GM18507 (cell line): Measurements from ENCODE around the gene EXPH5.

Experiments
- DNase-seq: peaks from one replicate; pipeline ENCODE4 v3.0.0; 2011; ENCODE audit warnings: low read depth; ENCODE audit not compliant: insufficient read length; ENCODE audit errors: extremely low spot score
- FAIRE-seq: peaks from 2 replicates; lab custom pipeline; 2011; peaks lifted over from hg19 to GRCh38; lab: Jason Lieb, UNC

The EXPH5 gene

DNA sequence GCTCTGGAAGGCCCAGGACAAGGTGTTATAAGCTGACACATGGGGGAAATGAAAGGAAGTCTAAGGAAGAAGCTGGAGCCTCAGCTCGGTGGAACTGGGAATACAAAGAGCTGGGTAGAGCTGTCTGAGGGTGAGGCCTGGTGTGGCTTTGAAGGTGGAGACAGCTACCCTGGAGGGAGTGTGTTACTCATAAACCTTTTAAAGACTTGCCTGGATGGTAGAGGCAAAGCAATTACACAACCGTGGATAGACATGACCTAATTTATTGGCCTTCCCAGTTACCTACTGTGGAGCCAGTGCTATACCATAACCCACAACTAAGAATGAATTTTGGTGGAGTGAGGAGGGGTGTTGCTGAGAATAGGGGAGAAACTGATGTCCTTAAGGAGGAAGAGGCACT is 22.6 kb downstream of the EXPH5 start:
- FAIRE-seq (no peak), DNase-seq (no peak)

DNA sequence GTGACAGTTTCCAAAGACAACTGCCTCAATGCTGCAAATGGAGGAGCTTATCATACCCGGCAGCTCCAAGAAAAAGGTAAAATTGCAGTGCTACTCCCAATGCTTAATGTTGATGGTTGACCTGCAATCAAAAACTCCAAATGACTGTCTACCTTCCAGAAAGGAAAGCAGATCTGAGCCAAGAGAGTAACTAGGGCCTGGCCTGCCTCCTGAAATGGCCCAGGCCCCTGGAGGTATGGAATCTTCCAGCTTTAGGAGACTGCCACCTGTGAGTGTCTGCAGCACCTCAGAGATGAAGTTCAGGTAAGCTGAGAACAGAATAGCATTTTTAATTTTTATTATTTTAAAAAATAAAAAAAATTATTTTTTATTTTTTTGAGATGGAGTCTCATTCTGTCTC is 23.7 kb downstream of the EXPH5 start:
- no peak for DNase-seq
- no peak for FAIRE-seq

GRCh38 chr11:108568195-108568858 is 25.2 kb downstream of the EXPH5 start:
- DNase-seq (no peak), FAIRE-seq (no peak)

GRCh38 chr11:108565653-108566052 is 27.9 kb downstream of the EXPH5 start:
- DNase-seq (no peak), FAIRE-seq (no peak)

- no peak for FAIRE-seq
- no peak for DNase-seq
Observed at GRCh38 chr11:108562746-108563581, 30.6 kb downstream of the EXPH5 start.

DNA sequence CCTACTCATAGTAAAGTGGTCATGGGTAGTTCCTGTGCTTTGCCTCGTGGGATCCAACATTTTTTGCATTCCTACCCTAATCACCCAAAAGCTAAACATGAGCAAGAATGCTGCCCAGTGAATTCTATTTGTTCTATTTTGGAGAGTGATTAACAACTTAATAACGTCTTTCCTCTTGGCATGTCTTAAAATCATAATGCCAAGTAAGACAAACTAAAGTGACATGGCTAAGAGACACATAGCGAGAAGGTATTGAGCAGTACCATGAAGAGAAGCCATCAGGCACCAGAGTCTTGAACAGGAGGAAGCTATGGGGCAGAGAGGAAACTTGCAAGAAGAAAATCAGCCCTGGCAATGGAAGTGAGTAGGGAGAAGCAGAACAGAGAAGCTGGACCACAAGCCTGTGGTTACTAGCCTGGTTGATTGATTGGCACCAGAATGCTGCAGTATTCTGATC is 32.0 kb downstream of the EXPH5 start:
- DNase-seq (no peak), FAIRE-seq (no peak)

GRCh38 chr11:108559904-108560303 is 33.7 kb downstream of the EXPH5 start:
- DNase-seq (no peak), FAIRE-seq (no peak)

DNA sequence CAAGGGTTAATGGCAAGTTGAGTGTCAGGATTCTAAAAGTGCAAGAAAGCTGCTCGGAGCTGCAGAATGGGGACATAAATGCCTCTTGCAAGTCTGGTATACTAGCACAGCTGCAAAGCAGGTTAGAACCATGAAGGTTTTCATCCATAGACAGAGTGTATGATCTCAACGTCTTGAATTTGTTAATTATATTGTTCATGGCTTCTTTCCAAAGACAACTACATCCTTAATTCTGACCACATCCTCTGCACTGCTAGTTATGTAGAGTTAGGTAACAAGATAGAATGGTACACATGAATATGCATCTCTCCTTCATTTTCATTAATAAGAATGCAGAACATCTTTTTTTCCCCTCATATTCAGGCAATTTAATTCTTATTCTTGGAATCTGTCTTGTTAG is 34.2 kb downstream of the EXPH5 start:
- no peak for DNase-seq
- FAIRE-seq, result no peak

GRCh38 chr11:108558222-108558621 is 35.3 kb downstream of the EXPH5 start:
- peak; percentile 75 for FAIRE-seq
- DNase-seq, result no peak

DNA sequence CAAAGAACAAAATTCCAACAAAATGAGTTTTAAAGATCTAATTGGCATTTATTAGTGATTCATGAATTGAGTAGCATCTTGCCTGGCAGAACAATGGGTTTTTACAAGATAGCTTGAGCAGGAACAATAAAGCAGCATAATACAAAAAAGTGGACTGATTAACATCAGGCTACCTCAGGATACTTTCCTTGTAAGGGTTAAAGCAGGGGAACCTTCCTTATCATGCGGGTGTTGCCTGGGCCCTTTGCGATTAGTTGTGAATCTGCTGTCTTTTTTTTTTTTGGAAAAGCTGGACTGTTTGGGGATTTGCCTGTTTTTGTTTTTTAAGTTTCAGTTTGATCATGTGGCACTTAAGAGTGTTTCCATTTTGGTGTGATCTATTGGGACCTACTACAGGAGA is 37.5 kb downstream of the EXPH5 start:
- FAIRE-seq, result no peak
- no peak for DNase-seq

GRCh38 chr11:108551651-108552462 is 41.7 kb downstream of the EXPH5 start:
- FAIRE-seq (no peak), DNase-seq (no peak)

- no peak for FAIRE-seq
- DNase-seq, result no peak
Observed at GRCh38 chr11:108549319-108549885, 44.2 kb downstream of the EXPH5 start.

DNA sequence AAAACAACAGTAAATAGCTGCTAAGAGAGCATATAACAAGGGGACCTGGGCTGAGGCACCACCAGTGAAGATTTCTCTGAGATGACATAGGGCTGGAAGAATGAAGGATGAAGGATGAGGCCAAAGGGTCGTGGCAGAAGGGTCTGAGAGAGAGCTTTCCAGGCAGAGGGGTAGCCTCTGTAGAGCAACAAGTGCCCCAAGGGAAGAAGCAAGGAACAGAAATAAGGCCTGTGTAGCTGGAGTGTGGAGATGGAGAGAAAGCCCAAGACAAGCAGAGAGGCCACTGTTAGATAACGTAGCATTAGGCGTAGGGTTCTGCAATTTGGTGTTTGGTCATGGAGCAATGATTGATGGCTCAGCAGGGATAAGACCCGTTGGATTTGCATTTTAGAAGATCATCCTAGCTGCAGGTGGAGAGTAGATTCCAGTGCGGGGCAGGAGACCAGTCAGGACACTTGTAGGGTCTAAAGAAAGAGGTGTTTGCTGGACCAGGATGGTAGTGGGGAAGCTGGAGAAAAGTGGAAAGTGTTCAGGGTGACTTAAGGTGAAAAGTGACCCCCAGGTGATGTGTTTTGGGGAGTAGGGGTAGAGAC is 47.6 kb downstream of the EXPH5 start:
- DNase-seq (no peak), FAIRE-seq (no peak)

DNA sequence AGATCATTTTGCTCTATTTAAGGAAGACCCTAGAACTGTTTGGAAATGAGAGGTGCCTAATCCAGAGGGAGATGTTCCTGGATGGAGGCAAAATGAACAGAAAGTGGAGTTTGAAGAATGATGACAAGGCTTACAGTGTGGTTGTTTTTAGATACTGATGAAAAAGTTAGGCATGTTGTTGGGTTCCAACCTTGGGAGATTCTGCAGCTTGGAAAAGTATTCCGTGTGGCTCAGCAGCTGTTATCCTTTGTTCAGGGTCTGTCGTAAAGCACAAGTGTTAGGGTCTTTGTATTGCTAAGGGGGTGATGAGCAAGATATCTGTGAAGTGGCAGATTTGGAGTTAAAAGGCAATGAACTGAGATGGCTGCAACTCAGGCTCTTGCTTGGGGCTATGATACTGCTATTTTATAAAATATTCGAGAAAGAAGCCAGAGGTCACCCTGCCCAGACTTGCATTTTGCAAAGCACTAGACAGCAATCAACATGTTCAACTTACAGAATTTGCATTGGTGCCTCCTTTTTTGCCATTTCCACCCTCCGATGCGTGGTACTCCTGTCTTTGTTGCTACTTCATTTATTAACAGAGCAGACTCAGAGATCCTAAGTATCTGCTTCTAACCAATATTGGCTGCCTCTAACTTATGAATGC is 50.1 kb downstream of the EXPH5 start:
- FAIRE-seq, result no peak
- no peak for DNase-seq

- FAIRE-seq (no peak), DNase-seq (no peak)
Observed at GRCh38 chr11:108541531-108541930, 52.0 kb downstream of the EXPH5 start.

GRCh38 chr11:108538502-108538901 is 55.1 kb downstream of the EXPH5 start:
- DNase-seq (no peak), FAIRE-seq (no peak)

GRCh38 chr11:108538022-108538424 is 55.5 kb downstream of the EXPH5 start:
- FAIRE-seq (no peak), DNase-seq (no peak)

GRCh38 chr11:108536783-108537182 is 56.8 kb downstream of the EXPH5 start:
- no peak for FAIRE-seq
- no peak for DNase-seq

DNA sequence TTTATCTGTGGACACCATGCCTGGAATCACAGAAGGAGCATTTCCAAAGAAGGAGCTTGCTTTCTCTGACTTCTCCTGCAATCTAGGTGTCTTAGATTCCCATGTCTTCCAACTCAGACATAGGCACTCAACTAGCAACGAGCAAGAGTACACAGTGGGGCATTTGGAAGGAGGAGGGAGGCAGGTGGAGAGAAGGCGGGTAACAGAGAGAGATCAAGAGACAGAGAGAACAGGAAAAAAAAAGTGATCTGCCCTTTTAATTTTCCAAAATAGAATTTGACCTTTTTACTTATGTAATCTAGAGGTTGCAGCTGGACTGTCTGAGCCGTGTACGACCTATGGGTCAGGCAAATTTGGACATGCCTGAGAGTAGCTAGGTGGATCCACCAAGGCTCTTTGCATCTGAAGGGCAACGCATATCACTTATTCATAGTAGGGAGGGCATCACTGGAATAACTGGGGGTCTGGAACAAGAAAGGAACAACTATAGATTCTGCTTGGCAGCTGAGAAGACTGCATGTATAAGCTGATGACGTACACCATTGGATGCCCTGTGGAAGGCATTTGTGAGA is 58.1 kb downstream of the EXPH5 start:
- DNase-seq (no peak), FAIRE-seq (no peak)
